HCT116 (cell line): ENCODE data around the gene UCK1. TPM values are rescaled to one million over a fixed set of nuclear protein-coding genes. Genes with fewer than 3 reads are reported as not detected.

Source experiments
- ATAC-seq: fragments of 200-7000 bp; cut with Tn5 transposase; 2 replicates; pipeline ENCODE4 v1.9.1; 2020; ENCODE audit warnings: mild to moderate bottlenecking, moderate library complexity
- BruUV-seq: library from RNA; stranded (reverse); fragments of 400-500 nt; replicated peaks from 2 replicates; lab custom pipeline; 2021; lab: Mats Ljungman, UMichigan
- CTCF ChIA-PET: fragments of 300-600 bp; sonication (Branson Sonifier 250); formaldehyde crosslinking; loops from one replicate; lab custom pipeline; 2021; ENCODE audit warnings: antibody characterized with exemption; lab: Charles Lee
- POLR2A ChIA-PET: fragments of 300-600, 350-600 bp; sonication (Branson Sonifier 250); formaldehyde crosslinking; loops from one replicate; lab custom pipeline; 2021; ENCODE audit warnings: antibody characterized with exemption; lab: Charles Lee
- RAD21 ChIA-PET, 2 experiments: fragments of 300-600 bp; sonication (Branson Sonifier 250); formaldehyde crosslinking; loops; one replicate each; lab custom pipeline; 2023; ENCODE audit warnings: low total read pairs in 2 of 2; ENCODE audit not compliant: uncharacterized antibody in 2 of 2, unreplicated experiment in 2 of 2, low non-redundant PET in 1 of 2; lab: Charles Lee
- DNase-seq: peaks from one replicate; pipeline ENCODE4 v3.0.0-alpha.2; 2010; ENCODE audit warnings: low read depth, low spot score
- H2AFZ ChIP-seq: fragments of 200-600 bp; shearing (Covaris generic), sonication (generic); 2 replicates; pipeline ENCODE4 v1.6.1; 2017; ENCODE audit warnings: low read depth, mixed run types, mixed read lengths, antibody characterized with exemption, low read length; ENCODE audit not compliant: poor library complexity, severe bottlenecking
- H3K27ac ChIP-seq: 2 replicates; pipeline ENCODE4 v1.5.1; 2012; ENCODE audit warnings: low read depth, low read length
- H3K27me3 ChIP-seq: fragments of 200-600 bp; sonication (generic); 2 replicates; pipeline ENCODE4 v1.6.1; 2016; ENCODE audit warnings: mixed run types, low read length, mixed read lengths; ENCODE audit not compliant: insufficient read depth
- H3K36me3 ChIP-seq, 2 experiments: fragments of 200-500 bp in 1 of 2; fragments of 200-600 bp in 1 of 2; sonication (Bioruptor generic) in 1 of 2; sonication (generic) in 1 of 2; 2 replicates each; pipeline versions ENCODE4 v1.5.1 to v1.6.1; 2014 to 2016; ENCODE audit warnings: low read length in 2 of 2, inconsistent platforms in 1 of 2, mixed read lengths in 1 of 2, mixed run types in 1 of 2; ENCODE audit not compliant: insufficient read depth in 2 of 2, control insufficient read depth in 1 of 2
- H3K4me1 ChIP-seq, 2 experiments: fragments of 200-600 bp in 1 of 2; sonication (generic) in 1 of 2; 2 replicates each; pipeline versions ENCODE4 v1.5.1 to v1.6.1; 2012 to 2017; ENCODE audit warnings: low read length in 2 of 2, inconsistent platforms in 1 of 2, mild to moderate bottlenecking in 1 of 2, mixed read lengths in 1 of 2, mixed run types in 1 of 2, moderate library complexity in 1 of 2; ENCODE audit not compliant: insufficient read depth in 2 of 2, control insufficient read depth in 1 of 2
- H3K4me2 ChIP-seq: fragments of 200-600 bp; sonication (generic); 2 replicates; pipeline ENCODE4 v1.6.1; 2017; ENCODE audit warnings: mixed run types, low read length, mixed read lengths
- H3K4me3 ChIP-seq, 2 experiments: fragments of 200-600 bp in 1 of 2; sonication (generic) in 1 of 2; replicated peaks in 1 of 2; 2 replicates each; pipeline ENCODE4 v1.5.1; 2011 to 2016; ENCODE audit warnings: low read length in 2 of 2, control low read depth in 1 of 2, low read depth in 1 of 2, mild to moderate bottlenecking in 1 of 2, mixed read lengths in 1 of 2, mixed run types in 1 of 2
- H3K79me2 ChIP-seq: fragments of 200-600 bp; sonication (generic); 2 replicates; pipeline ENCODE4 v1.6.1; 2017; ENCODE audit warnings: mild to moderate bottlenecking, mixed run types, low read length, moderate library complexity, mixed read lengths; ENCODE audit not compliant: insufficient read depth
- H3K9ac ChIP-seq: fragments of 200-600 bp; sonication (generic); 2 replicates; pipeline ENCODE4 v1.6.1; 2016; ENCODE audit warnings: low read length, mixed read lengths
- H3K9me2 ChIP-seq: fragments of 200-600 bp; sonication (generic), shearing (Covaris generic); 2 replicates; pipeline ENCODE4 v1.6.1; 2017; ENCODE audit warnings: mixed run types, mild to moderate bottlenecking, moderate library complexity; ENCODE audit not compliant: insufficient read depth
- H3K9me3 ChIP-seq, 2 experiments: fragments of 200-500 bp in 1 of 2; fragments of 200-600 bp in 1 of 2; sonication (Bioruptor generic) in 1 of 2; sonication (generic) in 1 of 2; 2 replicates each; pipeline ENCODE4 v1.6.1; 2014 to 2017; ENCODE audit warnings: low read length in 2 of 2, mixed read lengths in 2 of 2, inconsistent platforms in 1 of 2, low read depth in 1 of 2, mild to moderate bottlenecking in 1 of 2, mixed run types in 1 of 2, moderate library complexity in 1 of 2; ENCODE audit not compliant: control insufficient read depth in 1 of 2, insufficient read depth in 1 of 2
- H4K20me1 ChIP-seq: fragments of 200-600 bp; sonication (generic), shearing (Covaris generic); 2 replicates; pipeline ENCODE4 v1.6.1; 2017; ENCODE audit warnings: mixed run types, mild to moderate bottlenecking, moderate library complexity; ENCODE audit not compliant: insufficient read depth
- CEBPB ChIP-seq: IDR thresholded peaks from 2 replicates; pipeline ENCODE4 v1.6.1; 2012; ENCODE audit warnings: low read depth
- CTCF ChIP-seq, 3 experiments: fragments of 200-600 bp in 1 of 3; sonication (generic) in 1 of 3; IDR thresholded peaks in 2 of 3; conservative IDR thresholded peaks in 1 of 3; 2 replicates each; pipeline ENCODE4 v1.5.1; 2012 to 2017; ENCODE audit warnings: low read depth in 2 of 3, low read length in 2 of 3, antibody characterized with exemption in 1 of 3, borderline replicate concordance in 1 of 3, control low read depth in 1 of 3, mild to moderate bottlenecking in 1 of 3, mixed read lengths in 1 of 3, mixed run types in 1 of 3, moderate library complexity in 1 of 3; ENCODE audit not compliant: insufficient read depth in 1 of 3
- EZH2 ChIP-seq: fragments of 200-600 bp; sonication (generic); IDR thresholded peaks from 2 replicates; pipeline ENCODE4 v1.6.1; 2017; ENCODE audit warnings: antibody characterized with exemption, mixed run types
- JUND ChIP-seq: IDR thresholded peaks from 2 replicates; pipeline ENCODE4 v1.6.1; 2012
- POLR2AphosphoS5 ChIP-seq: IDR thresholded peaks from 2 replicates; pipeline ENCODE4 v1.6.1; 2011; ENCODE audit warnings: mild to moderate bottlenecking, low read depth, low read length, moderate library complexity
- TCF7L2 ChIP-seq: IDR thresholded peaks from 2 replicates; pipeline ENCODE4 v1.7.0; 2011; ENCODE audit warnings: borderline replicate concordance, inconsistent platforms; ENCODE audit not compliant: insufficient read depth, insufficient read length; ENCODE audit errors: extremely low read depth
- YY1 ChIP-seq: IDR thresholded peaks from 2 replicates; pipeline ENCODE4 v1.6.1; 2011; ENCODE audit warnings: low read length, low read depth, moderate library complexity, mild to moderate bottlenecking; ENCODE audit not compliant: insufficient replicate concordance; ENCODE audit errors: extremely low read depth
- intact Hi-C: fragments of 100-400 bp; cut with micrococcal nuclease; formaldehyde crosslinking; loops from 2 replicates; pipeline ENCODE4 v1.10.0; 2022
- total RNA-seq: library from RNA; stranded (reverse); gene quantifications from one replicate; pipeline ENCODE4 v1.2.1, GENCODE V29; 2021; ENCODE audit not compliant: unreplicated experiment
- TF ChIP-seq, protein P1 (sequence below): IDR thresholded peaks from 2 replicates; pipeline ENCODE4 v1.6.1; 2012

The UCK1 gene
- total RNA-seq, 1 experiment from 2014 or later = 17.5 TPM

DNA sequence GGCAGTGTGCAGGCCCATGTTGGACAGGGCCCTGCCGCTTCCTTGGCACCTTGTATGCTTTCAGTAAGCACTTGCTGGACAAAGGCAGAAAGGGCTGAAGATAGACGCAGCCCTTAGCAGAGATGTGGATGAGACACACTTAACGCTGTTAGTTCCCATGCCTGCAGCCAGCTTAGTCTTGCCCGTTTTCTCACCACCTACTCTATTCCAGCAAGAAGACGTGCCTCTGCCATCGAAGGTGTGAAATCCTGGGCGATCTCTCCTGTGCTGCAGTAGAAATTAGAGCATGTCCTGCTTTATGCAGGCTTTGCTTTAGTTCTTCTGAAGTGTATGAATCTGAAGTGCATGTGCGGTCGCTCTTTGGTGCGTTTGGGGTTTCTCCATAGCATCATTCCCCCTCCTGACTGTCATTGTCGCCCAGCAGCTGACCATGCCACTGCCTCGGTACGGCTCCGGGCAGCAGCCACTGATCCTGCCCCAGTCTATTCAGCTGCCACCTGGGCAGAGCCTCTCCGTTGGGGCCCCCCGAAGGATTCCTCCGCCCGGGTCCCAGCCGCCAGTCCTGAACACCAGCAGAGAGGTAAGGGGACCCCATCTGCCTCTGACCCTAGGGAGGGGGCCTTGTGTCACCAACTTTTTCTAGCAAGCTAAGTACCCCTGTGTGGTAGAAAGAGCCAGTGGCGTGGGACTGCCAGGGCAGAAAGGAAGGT, 39.9 kb downstream of the UCK1 start:
- no peak overlapping the region for H3K4me2 ChIP-seq
- H3K27me3 ChIP-seq = no peaks in the 10 kb centered on the region
- no peak for ATAC-seq
- CTCF ChIA-PET = no interaction called here
- TF ChIP-seq YY1 (no peak), POLR2AphosphoS5 (no peak), JUND (no peak), TCF7L2 (no peak), CEBPB (no peak), CTCF (IDR thresholded peaks at IDR 0.05 in 2 of 3, conservative IDR thresholded peaks at IDR 0.05 in 1 of 3; ENCODE audit: borderline replicate concordance in 1 of 3, insufficient read depth in 1 of 3, low read depth in 2 of 3, low read length in 2 of 3) (no peak), EZH2 (no peak)
- TF ChIP-seq, protein P1, sequence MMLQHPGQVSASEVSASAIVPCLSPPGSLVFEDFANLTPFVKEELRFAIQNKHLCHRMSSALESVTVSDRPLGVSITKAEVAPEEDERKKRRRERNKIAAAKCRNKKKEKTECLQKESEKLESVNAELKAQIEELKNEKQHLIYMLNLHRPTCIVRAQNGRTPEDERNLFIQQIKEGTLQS = no peak
- TF ChIP-seq, all 23 proteins: peak for 0
- no peak overlapping the region for H2AFZ ChIP-seq
- no peaks in the 10 kb centered on the region for H3K9me3 ChIP-seq
- POLR2A ChIA-PET = no interaction called here
- intact Hi-C loops = no loop called here
- no peaks in the 10 kb centered on the region for H3K4me1 ChIP-seq
- H3K79me2 ChIP-seq = no peaks in the 10 kb centered on the region
- no TSS peak for BruUV-seq
- RAD21 ChIA-PET = no interaction called here
- H3K9me2 ChIP-seq = no peaks in the 10 kb centered on the region
- H3K36me3 ChIP-seq = peaks cover 73 to 81% of the 10 kb centered on the region in 2 experiments
- H3K27ac ChIP-seq = no peak overlapping the region
- no peak overlapping the region for H3K4me3 ChIP-seq
- no peaks in the 10 kb centered on the region for H4K20me1 ChIP-seq
- DNase-seq = no peak
- no peak overlapping the region for H3K9ac ChIP-seq
